ENCODE data around the gene TEKTIP1.

- TF ChIP-seq CTCF (IDR thresholded peaks at IDR 0.05) (no peak), POLR2A (IDR thresholded peaks at IDR 0.05) (no peak)
Measured at GRCh38 chr19:3589949-3590348, 51.0 kb downstream of the TEKTIP1 start.

Measured in uterus (tissue), 2 donors.